HG03060 (cell line): ENCODE data around the gene CACFD1.

Source experiments
- ATAC-seq: cut with Tn5 transposase; IDR thresholded peaks from one replicate; pipeline ENCODE4 v1.9.1; 2021; ENCODE audit warnings: low read depth, moderate number of reproducible peaks; ENCODE audit not compliant: unreplicated experiment

CACFD1 gene

GRCh38 chr9:133459476-133460404 lies at the start of gene CACFD1:
Gene CACFD1 (plus strand): TSS chr9:133459978. CDS start chr9:133460067, 89 bp downstream.
- no peak for ATAC-seq

GRCh38 chr9:133415170-133415569 lies 44.6 kb upstream of the CACFD1 start:
- ATAC-seq: no peak

- no peak for ATAC-seq
Observed at GRCh38 chr9:133417541-133418461, 42.0 kb upstream of the CACFD1 start, which contains the start of gene REXO4. Gene REXO4 (minus strand): TSS chr9:133418010. CDS start chr9:133417844, 166 bp downstream.

GRCh38 chr9:133419005-133419404 lies 40.8 kb upstream of the CACFD1 start:
- ATAC-seq: no peak

- ATAC-seq: no peak
Observed at GRCh38 chr9:133420392-133420827, 39.4 kb upstream of the CACFD1 start.

GRCh38 chr9:133421615-133422542 lies 37.9 kb upstream of the CACFD1 start, which contains the start of gene ADAMTS13:
Gene ADAMTS13 (plus strand): TSS chr9:133422367. CDS start chr9:133422444, 77 bp downstream.
- ATAC-seq: no peak

GRCh38 chr9:133423216-133423615 lies 36.6 kb upstream of the CACFD1 start:
- ATAC-seq: no peak

- ATAC-seq: no peak
Observed at GRCh38 chr9:133424187-133424586, 35.6 kb upstream of the CACFD1 start.

- no peak for ATAC-seq
Observed at GRCh38 chr9:133425049-133425632, 34.6 kb upstream of the CACFD1 start.

GRCh38 chr9:133426011-133426410 lies 33.8 kb upstream of the CACFD1 start:
- ATAC-seq: no peak

- no peak for ATAC-seq
Observed at GRCh38 chr9:133427658-133428348, 32.0 kb upstream of the CACFD1 start.

GRCh38 chr9:133428617-133429101 lies 31.1 kb upstream of the CACFD1 start:
- ATAC-seq: no peak

- no peak for ATAC-seq
Observed at GRCh38 chr9:133429214-133429613, 30.6 kb upstream of the CACFD1 start.

GRCh38 chr9:133429641-133430161 lies 30.1 kb upstream of the CACFD1 start:
- ATAC-seq: no peak

- ATAC-seq: no peak
Observed at GRCh38 chr9:133430244-133430643, 29.5 kb upstream of the CACFD1 start.

- ATAC-seq: no peak
Observed at GRCh38 chr9:133433351-133433843, 26.4 kb upstream of the CACFD1 start.

GRCh38 chr9:133436681-133437080 lies 23.1 kb upstream of the CACFD1 start:
- ATAC-seq: no peak
